ENCODE data around the gene CITED4.

The CITED4 gene

GRCh38 chr1:40893946-40894345 is 31.8 kb upstream of the CITED4 start:
- H3K4me3 ChIP-seq = no peak overlapping the region
- intact Hi-C loops (cut with DNase I; ENCODE audit: low total_unique reads) = no loop called here
- H3K27ac ChIP-seq = no peak overlapping the region
- peaks cover 0 to 14% (median 8%) of the 10 kb centered on the region in 3 donors for H3K9me3 ChIP-seq
- peaks cover 0 to 18% (median 14%) of the 10 kb centered on the region in 4 donors for H3K4me1 ChIP-seq
- DNase-seq = no peak
- TF ChIP-seq, protein P1, sequence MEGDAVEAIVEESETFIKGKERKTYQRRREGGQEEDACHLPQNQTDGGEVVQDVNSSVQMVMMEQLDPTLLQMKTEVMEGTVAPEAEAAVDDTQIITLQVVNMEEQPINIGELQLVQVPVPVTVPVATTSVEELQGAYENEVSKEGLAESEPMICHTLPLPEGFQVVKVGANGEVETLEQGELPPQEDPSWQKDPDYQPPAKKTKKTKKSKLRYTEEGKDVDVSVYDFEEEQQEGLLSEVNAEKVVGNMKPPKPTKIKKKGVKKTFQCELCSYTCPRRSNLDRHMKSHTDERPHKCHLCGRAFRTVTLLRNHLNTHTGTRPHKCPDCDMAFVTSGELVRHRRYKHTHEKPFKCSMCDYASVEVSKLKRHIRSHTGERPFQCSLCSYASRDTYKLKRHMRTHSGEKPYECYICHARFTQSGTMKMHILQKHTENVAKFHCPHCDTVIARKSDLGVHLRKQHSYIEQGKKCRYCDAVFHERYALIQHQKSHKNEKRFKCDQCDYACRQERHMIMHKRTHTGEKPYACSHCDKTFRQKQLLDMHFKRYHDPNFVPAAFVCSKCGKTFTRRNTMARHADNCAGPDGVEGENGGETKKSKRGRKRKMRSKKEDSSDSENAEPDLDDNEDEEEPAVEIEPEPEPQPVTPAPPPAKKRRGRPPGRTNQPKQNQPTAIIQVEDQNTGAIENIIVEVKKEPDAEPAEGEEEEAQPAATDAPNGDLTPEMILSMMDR (IDR thresholded peaks at IDR 0.05) = no peak
- no peaks in the 10 kb centered on the region for H3K36me3 ChIP-seq
- H3K27me3 ChIP-seq = no peaks in the 10 kb centered on the region

GRCh38 chr1:40892354-40892753 is 30.2 kb upstream of the CITED4 start:
- DNase-seq = no peak
- Histone ChIP-seq H3K27ac (no peak overlapping the region), H3K36me3 (no peaks in the 10 kb centered on the region), H3K4me3 (no peak overlapping the region), H3K9me3 (peaks cover 0 to 14% (median 8%) of the 10 kb centered on the region in 3 donors), H3K27me3 (no peaks in the 10 kb centered on the region), H3K4me1 (peaks cover 0 to 4% (median under 1%) of the 10 kb centered on the region in 4 donors)
- intact Hi-C loops (cut with DNase I; ENCODE audit: low total_unique reads) = no loop called here
- TF ChIP-seq, protein P1 (IDR thresholded peaks at IDR 0.05) = no peak

DNA sequence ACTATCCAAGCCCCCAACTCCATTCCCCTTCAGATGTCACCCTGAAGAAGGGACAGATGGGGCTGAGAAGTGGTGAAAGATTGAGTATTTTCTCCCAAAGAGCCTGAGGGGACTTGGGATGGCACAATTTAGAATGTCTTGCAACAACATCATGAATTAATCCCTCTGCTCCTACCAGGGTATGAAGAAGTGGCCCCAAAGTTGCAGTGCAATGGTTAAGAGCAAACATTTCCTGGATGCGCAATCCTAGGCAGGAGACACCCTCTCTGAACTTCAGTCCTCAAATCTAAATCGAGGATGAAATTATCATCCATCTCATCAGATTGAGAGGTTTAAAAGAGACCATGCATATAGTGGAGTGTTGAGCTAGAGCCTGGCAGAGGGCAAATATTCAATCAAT is 28.6 kb upstream of the CITED4 start:
- no peak for DNase-seq
- TF ChIP-seq, protein P1 (IDR thresholded peaks at IDR 0.05) = no peak
- intact Hi-C loops (cut with DNase I; ENCODE audit: low total_unique reads) = no loop called here

GRCh38 chr1:40887652-40888051 is 25.5 kb upstream of the CITED4 start:
- TF ChIP-seq, protein P1 (IDR thresholded peaks at IDR 0.05) = no peak
- Histone ChIP-seq H3K27me3 (peaks cover 0 to 11% of the 10 kb centered on the region in 2 donors), H3K27ac (no peak overlapping the region), H3K36me3 (no peaks in the 10 kb centered on the region), H3K4me1 (peaks cover 0 to 12% (median 8%) of the 10 kb centered on the region in 4 donors), H3K9me3 (no peaks in the 10 kb centered on the region), H3K4me3 (no peak overlapping the region)
- no peak for DNase-seq
- intact Hi-C loops (cut with DNase I; ENCODE audit: low total_unique reads) = no loop called here

More for the DNA sequence above, 28.6 kb upstream of the CITED4 start:
- peaks cover 0 to 4% (median 0%) of the 10 kb centered on the region in 4 donors for H3K4me1 ChIP-seq
- no peak overlapping the region for H3K27ac ChIP-seq
- no peak overlapping the region for H3K4me3 ChIP-seq
- no peaks in the 10 kb centered on the region for H3K36me3 ChIP-seq
- peaks cover 0 to 14% (median 8%) of the 10 kb centered on the region in 3 donors for H3K9me3 ChIP-seq
- H3K27me3 ChIP-seq = no peaks in the 10 kb centered on the region

DNA sequence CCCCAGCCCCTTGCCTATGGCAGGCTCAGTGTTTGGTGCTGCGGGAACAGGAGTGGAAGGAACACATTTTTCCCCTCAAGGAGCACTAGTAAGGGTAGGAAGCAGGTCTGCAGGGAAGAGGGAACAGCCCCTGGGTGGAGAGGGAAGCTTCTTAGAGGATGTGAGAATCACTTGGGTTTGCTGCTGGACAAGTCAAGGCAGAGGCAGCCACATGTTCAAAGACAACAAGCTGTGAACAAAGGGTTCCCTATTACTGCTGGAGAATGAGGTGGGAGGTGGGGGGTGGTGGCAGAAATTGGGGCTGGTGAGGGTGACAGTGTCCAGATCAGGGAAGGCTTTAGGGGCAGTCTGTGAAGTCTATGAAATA is 24.8 kb upstream of the CITED4 start:
- no peak overlapping the region for H3K4me3 ChIP-seq
- H3K9me3 ChIP-seq = no peaks in the 10 kb centered on the region
- intact Hi-C loops (cut with DNase I; ENCODE audit: low total_unique reads) = no loop called here
- H3K27me3 ChIP-seq = peaks cover 0 to 11% of the 10 kb centered on the region in 2 donors
- peaks cover 0 to 12% (median 8%) of the 10 kb centered on the region in 4 donors for H3K4me1 ChIP-seq
- no peaks in the 10 kb centered on the region for H3K36me3 ChIP-seq
- no peak overlapping the region for H3K27ac ChIP-seq
- no peak for DNase-seq
- TF ChIP-seq, protein P1 (IDR thresholded peaks at IDR 0.05) = no peak
